CD4-positive, alpha-beta T cell treated with Interleukin-21 for 1 hour (primary cell): ENCODE measurements around the gene ZNF644.
A peak's percentile ranks its signal among the peaks of the same experiment; 100 is the strongest.
"Not testable (repeated sequence)": the region's sequence is repeated elsewhere in the genome, so short reads cannot be mapped to it uniquely, and the experiment has no call there.

Experiments
- DNase-seq: peaks from one replicate; pipeline ENCODE4 v3.0.0-alpha.2; 2020

Gene ZNF644

GRCh38 chr1:91021686-91022517, at the start of gene ZNF644:
Gene ZNF644, minus strand, starts transcription at chr1:91022035. Its CDS starts 39,682 bp downstream, at chr1:90982353.
- peak; percentile 95 for DNase-seq

DNA sequence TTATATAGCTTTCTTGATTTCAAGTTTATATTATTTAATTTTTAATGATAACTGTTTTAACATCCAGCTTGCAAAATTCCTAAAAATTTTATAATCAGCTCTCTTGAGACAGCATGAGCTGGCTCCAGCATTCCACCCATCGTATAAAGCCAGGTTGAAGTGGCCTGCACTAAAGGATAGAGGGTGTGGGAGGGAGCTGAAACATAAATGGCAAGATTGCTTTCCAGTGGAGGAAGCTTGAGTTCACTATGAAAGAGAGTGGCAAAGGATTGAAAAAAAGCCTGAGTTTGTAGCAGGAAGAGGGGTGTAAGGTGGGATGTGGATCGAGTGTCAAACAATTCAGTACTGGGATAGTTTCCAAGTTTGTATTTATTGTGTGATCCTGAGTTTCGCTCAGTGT, 48.5 kb upstream of the ZNF644 start:
- DNase-seq = no peak

- DNase-seq = no peak
Measured at GRCh38 chr1:91066538-91066937, 44.7 kb upstream of the ZNF644 start.

DNA sequence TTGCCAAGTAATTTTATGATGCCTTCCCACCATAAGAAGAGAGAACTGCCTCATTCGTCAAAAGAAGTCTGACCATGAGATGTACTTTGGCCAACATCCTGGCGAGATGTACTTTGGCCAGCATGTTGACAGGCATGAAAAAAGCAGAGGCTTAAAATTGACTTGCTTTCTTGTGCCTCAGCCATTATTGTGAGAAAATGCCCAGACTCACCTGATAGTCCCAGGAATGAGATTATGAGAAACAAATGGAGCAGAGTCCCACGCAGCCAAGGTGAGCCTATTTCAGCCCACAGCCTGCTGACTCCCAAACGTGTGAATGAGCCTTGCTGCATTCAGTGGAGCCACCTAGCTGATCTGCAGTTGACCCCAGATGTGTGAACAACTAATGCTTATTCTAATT, 43.5 kb upstream of the ZNF644 start:
- DNase-seq = no peak

DNA sequence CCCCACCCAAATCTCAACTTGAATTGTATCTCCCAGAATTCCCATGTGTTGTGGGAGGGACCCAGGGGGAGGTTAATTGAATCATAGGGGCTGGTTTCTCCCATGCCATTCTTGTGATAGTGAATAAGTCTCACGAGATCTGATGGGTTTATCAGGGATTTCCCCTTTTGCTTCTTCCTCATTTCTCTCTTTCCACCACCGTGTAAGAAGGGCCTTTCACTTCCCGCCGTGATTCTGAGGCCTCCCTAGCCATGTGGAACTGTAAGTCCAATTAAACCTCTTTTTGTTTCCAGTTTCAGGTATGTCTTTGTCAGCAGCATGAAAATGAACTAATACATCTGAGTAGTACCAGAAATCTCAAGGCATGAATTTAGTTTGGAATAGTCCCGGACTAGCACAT, 41.6 kb upstream of the ZNF644 start:
- DNase-seq = not testable (repeated sequence)

DNA sequence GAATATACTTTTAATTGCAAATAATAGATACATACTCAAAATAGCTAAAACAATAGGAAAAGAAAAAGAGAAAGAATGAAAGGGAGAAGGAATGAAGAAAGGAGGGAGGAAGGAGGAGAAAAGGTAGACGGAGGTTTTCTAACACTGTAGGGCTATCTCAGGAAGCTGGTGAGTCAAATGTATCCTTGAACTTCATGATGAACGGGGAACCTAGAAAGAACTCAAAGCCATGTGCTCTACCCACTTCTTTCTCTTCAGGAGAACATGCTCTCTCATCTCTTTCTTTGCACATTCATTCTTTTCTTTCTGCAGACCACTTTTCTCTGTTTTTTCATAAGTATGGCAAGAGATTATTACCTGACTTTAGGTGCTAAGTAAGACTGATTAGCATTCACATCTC, 37.3 kb upstream of the ZNF644 start:
- no peak for DNase-seq

GRCh38 chr1:91057784-91058183, 35.9 kb upstream of the ZNF644 start:
- DNase-seq = no peak

DNA sequence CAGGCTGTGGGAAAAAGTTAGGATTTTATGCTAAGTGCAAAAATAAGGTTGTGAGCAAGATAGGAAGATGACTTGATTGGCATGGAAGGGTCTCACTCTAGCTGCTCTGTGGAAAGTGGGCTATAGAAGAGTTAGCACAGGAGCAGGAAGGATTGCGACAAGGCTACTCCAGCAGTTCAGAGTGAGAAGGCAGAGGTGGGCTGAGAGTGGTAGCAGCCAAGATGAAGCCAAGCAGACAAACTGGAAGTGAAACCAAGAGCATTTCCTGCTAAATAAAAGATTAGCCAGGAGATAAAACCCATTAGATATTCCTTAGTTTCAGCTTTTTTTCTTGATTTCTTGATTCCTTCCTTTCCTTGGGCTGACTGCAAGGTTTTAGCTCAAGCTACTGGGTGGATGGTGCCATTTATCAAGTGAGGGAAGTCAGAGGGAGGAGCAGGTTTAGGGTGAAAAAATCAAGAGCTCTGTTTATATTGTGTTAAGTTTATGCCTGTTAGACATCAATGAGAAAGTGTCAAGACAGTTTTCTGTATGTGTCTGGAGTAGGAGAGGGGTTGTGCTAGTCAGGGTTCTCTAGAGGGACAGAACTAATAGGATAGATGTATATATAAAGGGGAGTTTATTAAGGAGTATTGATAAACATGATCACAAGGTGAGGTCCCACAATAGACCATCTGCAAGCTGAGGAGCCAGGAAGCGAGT, 33.1 kb upstream of the ZNF644 start:
- DNase-seq = no peak

- DNase-seq = no peak
Measured at GRCh38 chr1:91053630-91054029, 31.8 kb upstream of the ZNF644 start.

- not testable (repeated sequence) for DNase-seq
Measured at GRCh38 chr1:91049551-91049950, 27.7 kb upstream of the ZNF644 start.

GRCh38 chr1:91046766-91047165, 24.9 kb upstream of the ZNF644 start:
- DNase-seq = no peak

DNA sequence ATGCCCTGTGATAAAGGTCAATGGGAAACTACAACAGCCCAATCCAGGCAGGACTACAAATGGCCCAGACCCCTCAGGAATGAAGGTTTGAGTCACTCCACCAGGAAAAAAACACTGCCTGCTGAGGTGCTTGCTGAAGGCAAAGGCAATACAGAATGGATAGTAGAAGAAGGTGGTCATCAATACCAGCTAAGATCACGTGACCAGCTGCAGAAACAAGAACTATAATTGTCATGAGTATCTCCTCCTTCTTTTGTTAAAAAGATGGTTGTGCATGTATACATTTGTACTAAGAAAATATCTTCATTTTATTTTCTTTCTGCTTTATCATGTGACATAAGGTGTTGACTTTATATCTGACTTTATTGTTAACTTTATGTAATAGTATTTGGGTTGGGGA, 23.4 kb upstream of the ZNF644 start:
- no peak for DNase-seq

DNA sequence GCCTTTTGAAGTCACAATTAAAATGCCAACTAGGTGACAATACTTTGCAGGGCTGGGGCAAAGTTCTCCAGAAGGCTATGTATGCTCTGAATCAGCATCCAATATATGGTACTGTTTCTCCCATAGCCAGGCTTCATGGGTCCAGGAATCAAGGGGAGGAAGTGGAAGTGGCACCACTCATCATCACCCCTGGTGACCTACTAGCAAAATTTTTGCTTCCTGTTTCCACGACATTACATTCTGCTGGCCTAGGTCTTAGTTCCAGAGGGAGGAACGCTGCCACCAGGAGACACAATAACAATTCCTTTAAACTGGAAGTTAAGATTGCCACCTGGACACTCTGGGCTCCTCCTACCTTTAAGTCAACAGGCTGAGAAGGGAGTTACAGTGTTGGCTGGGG, 22.9 kb upstream of the ZNF644 start:
- DNase-seq = not testable (repeated sequence)

GRCh38 chr1:91042372-91042771, 20.5 kb upstream of the ZNF644 start:
- DNase-seq = not testable (repeated sequence)

- DNase-seq = no peak
Measured at GRCh38 chr1:91038582-91038981, 16.7 kb upstream of the ZNF644 start.

DNA sequence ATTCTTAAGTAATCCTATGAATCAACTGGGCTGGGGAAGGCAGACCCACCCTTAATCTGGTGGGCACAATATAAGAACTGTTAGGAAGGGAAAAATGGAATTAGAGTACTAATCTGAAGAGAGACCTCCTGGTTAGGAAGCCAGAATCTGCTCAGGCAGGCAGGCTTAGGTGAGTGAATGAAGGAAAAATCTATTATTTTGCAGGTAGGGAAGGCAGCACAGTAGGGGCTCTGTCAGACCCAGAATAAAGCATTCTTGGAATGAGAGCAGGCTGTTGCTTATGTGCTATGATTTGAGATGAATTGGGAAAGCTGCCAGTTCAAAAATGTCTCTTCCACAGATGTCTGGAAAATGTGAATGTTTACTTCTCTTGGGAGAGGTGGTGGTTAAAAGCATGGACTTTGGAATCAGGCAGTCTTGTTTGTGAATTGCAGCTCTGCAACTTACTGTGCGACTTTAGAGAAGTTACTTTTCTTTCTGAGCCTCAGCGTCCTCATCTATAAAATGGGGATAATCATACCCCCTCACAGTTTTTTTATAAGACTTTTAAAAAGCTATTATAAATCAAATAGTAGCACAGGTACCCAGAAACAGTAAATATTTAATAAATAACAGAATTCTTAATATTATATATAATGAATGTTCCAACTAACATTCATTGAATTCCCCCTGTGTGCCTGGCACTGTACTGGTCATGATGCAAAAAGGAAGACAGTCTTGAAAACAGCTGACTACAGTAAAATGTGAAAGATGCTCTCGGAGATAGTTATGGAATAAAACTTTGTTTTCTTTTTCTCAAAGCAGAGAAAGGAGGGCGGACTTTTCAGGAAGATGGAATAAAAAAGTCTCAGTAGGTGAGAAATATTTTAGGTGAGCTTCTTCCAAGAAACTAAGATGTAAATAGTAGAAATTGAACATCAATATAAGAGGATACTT, 15.3 kb upstream of the ZNF644 start:
- no peak for DNase-seq

- no peak for DNase-seq
Measured at GRCh38 chr1:91032349-91032748, 10.5 kb upstream of the ZNF644 start.

GRCh38 chr1:91031081-91031480, 9.2 kb upstream of the ZNF644 start:
- DNase-seq = no peak

DNA sequence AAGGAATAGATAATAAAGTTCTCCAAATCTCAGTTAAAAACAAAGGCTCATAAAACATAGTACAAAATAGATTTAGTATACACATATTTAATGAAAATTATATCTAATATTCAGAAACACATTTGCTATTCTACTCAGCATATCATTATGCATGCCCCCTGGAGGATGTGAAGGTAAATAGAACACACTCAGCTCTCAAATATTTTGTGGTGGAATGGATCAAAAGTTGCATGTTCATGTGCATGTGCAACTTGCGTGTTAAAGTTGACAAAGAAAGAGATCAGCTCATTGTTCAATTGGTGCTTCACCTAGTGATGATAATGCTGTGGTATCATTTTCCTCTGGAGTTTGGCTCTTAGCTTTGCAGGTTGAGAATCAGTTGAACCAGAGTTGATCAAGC, 4.9 kb upstream of the ZNF644 start:
- no peak for DNase-seq

- no peak for DNase-seq
Measured at GRCh38 chr1:91026320-91026719, 4.5 kb upstream of the ZNF644 start.

DNA sequence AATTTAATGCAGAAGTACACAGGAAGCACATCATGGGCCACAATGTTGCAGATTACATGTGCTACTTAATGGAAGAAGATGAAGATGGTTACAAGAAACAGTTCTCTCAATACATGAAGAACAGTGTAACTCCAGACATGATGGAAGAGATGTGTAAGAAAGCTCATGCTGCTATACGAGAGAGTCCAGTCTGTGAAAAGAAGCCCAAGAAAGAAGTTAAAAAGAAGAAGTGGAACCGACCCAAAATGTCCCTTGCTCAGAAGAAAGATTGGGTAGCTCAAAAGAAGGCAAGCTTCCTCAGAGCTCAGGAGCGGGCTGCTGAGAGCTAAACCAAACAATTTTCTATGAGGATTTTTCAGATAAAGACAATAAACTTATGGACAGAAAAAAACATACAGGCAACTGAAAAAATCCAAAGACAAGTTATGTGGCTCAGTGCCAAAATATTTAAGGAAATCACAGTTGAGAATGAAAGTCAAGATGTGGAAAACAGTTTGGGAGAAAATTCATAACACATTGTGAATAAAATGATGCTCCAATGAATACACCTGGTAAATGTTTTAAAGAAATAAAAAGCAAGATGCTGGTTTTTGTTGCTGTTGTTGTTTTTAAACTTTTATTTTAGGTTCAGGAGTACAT, 2.8 kb upstream of the ZNF644 start:
- DNase-seq = no peak

DNA sequence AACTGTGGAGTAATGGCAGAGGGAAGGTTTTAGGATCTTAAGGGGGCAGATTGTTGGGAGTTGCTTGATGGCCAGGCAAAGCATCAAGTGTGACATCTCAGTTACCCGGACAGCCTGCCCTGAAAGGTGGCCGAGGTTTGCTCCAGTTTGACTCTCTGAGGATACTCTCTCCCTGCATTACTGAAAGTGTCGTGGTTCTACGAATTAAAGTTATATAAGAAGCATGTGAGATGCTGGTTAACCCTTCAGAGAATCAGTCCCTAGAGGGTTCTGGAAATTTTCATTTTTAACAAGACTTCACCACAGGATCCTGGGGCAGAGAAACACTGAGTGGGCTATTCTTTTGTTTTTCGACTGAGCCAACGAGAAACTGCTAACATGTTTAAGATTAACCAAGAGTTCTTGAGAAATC, 689 bp upstream of the ZNF644 start:
- no peak for DNase-seq
